Measurements from ENCODE around the gene NPPA. TPM values are rescaled to one million over a fixed set of nuclear protein-coding genes. Genes with fewer than 3 reads are reported as not detected.

The NPPA gene
- total and polyA plus RNA-seq, 2 donors (not counting 1 experiment from before 2014, with no cell fraction given): not detected

DNA sequence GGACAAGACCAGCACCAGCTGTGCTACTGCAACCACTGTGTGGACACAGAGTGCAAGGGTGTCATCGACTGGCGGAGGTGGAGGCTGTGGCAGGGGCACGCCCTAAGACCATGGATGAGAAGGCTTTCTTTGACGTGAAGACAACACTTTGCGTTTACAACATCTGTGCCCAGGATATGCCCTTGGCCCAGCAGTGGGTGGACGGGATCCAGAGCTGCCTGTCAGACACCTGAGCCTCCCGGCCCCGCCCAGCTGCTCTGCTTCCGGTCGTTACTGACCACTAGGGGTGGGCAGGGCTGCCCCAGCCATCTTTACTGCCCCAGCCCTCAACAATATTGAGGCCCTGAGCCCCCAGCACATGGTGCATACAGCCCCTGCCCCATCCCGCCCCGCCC lies 32.6 kb upstream of the NPPA start:
- H3K4me2 ChIP-seq (ENCODE audit: extremely low read depth, insufficient read depth, low read length): no peak overlapping the region
- H3K79me2 ChIP-seq (ENCODE audit: control insufficient read depth, insufficient read depth, low read length): no peaks in the 10 kb centered on the region
- no peaks in the 10 kb centered on the region for H3K4me1 ChIP-seq (ENCODE audit: control insufficient read depth, extremely low read depth, insufficient read depth, low read length)
- H3K27ac ChIP-seq (ENCODE audit: insufficient read depth, low read length): no peak overlapping the region
- no peak for TF ChIP-seq EZH2 (IDR thresholded peaks at IDR 0.05; ENCODE audit: low read length, missing control alignments)
- TF ChIP-seq, protein P1, sequence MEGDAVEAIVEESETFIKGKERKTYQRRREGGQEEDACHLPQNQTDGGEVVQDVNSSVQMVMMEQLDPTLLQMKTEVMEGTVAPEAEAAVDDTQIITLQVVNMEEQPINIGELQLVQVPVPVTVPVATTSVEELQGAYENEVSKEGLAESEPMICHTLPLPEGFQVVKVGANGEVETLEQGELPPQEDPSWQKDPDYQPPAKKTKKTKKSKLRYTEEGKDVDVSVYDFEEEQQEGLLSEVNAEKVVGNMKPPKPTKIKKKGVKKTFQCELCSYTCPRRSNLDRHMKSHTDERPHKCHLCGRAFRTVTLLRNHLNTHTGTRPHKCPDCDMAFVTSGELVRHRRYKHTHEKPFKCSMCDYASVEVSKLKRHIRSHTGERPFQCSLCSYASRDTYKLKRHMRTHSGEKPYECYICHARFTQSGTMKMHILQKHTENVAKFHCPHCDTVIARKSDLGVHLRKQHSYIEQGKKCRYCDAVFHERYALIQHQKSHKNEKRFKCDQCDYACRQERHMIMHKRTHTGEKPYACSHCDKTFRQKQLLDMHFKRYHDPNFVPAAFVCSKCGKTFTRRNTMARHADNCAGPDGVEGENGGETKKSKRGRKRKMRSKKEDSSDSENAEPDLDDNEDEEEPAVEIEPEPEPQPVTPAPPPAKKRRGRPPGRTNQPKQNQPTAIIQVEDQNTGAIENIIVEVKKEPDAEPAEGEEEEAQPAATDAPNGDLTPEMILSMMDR (conservative IDR thresholded peaks at IDR 0.05 in 1 of 2, IDR thresholded peaks at IDR 0.05 in 1 of 2; ENCODE audit: low read depth in 1 of 2, low read length in 2 of 2): no peak
- no peaks in the 10 kb centered on the region for H3K36me3 ChIP-seq (ENCODE audit: control insufficient read depth, insufficient read depth, low read length)
- no peaks in the 10 kb centered on the region for H3K9me3 ChIP-seq (ENCODE audit: control insufficient read depth, insufficient read depth, low read depth, low read length)
- no peak overlapping the region for H3K9ac ChIP-seq (ENCODE audit: insufficient read depth, low read length)
- H3K4me3 ChIP-seq (replicated peaks in 1 of 4; ENCODE audit: control extremely low read depth in 1 of 4, insufficient read depth in 1 of 4, low read depth in 3 of 4, low read length in 4 of 4): no peak overlapping the region
- H4K20me1 ChIP-seq (ENCODE audit: control insufficient read depth, extremely low read depth, insufficient read depth, low read length): no peaks in the 10 kb centered on the region
- H3K27me3 ChIP-seq (ENCODE audit: control insufficient read depth, insufficient read depth, low read length): peaks cover 20% of the 10 kb centered on the region
- no peak overlapping the region for H2AFZ ChIP-seq (ENCODE audit: low read length)
- DNase-seq (ENCODE audit: low read depth in 2 of 2): no peak

DNA sequence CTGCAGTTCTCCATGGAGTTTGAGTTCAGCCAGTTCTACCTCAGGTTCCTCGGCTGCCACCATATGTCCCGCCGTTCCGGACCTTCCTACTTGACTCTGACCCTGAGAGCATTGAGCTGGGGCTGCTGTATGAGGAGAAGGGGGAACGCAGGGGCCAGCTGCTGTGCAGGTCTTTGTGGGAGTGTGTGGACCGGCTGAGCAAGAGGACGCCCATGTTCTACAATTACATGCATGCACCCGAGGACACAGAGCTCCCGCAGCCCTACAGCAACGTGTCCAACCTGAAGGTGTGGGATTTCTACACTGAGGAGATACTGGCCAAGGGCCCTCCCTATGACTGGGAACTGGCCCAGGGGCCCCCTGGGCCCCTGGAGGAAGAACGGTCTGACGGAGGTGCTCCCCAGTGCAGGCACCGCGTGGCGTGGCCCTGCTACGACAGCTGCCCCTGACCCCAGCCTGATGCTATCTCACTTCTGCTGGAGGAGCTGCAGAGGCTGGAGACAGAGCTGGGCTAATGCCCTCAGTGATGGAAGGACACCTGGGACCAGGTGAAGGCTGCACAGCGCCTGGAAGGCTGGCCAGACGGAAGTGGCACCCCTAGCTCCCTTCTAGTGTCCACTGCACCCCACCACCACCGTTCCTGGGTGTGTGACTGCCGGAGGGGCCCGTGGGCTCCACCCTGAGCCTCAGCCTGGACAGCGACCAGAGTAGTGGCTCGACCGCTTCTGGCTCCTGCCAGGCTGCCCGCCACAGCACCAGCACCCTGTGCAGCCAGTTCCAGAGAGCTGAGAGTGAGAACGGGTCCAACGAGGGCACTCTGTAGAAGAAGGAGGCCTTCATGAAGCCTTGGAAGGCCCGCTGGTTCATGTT lies 32.0 kb upstream of the NPPA start:
- DNase-seq (ENCODE audit: low read depth in 2 of 2): no peak
- no peaks in the 10 kb centered on the region for H3K79me2 ChIP-seq (ENCODE audit: control insufficient read depth, insufficient read depth, low read length)
- H3K27me3 ChIP-seq (ENCODE audit: control insufficient read depth, insufficient read depth, low read length): peaks cover 23% of the 10 kb centered on the region
- no peaks in the 10 kb centered on the region for H3K36me3 ChIP-seq (ENCODE audit: control insufficient read depth, insufficient read depth, low read length)
- no peak overlapping the region for H3K4me2 ChIP-seq (ENCODE audit: extremely low read depth, insufficient read depth, low read length)
- no peak overlapping the region for H3K4me3 ChIP-seq (replicated peaks in 1 of 4; ENCODE audit: control extremely low read depth in 1 of 4, insufficient read depth in 1 of 4, low read depth in 3 of 4, low read length in 4 of 4)
- no peak overlapping the region for H2AFZ ChIP-seq (ENCODE audit: low read length)
- H4K20me1 ChIP-seq (ENCODE audit: control insufficient read depth, extremely low read depth, insufficient read depth, low read length): no peaks in the 10 kb centered on the region
- H3K9ac ChIP-seq (ENCODE audit: insufficient read depth, low read length): no peak overlapping the region
- TF ChIP-seq, protein P1 (conservative IDR thresholded peaks at IDR 0.05 in 1 of 2, IDR thresholded peaks at IDR 0.05 in 1 of 2; ENCODE audit: low read depth in 1 of 2, low read length in 2 of 2): no peak
- no peak for TF ChIP-seq EZH2 (IDR thresholded peaks at IDR 0.05; ENCODE audit: low read length, missing control alignments)
- H3K4me1 ChIP-seq (ENCODE audit: control insufficient read depth, extremely low read depth, insufficient read depth, low read length): no peaks in the 10 kb centered on the region
- no peak overlapping the region for H3K27ac ChIP-seq (ENCODE audit: insufficient read depth, low read length)
- H3K9me3 ChIP-seq (ENCODE audit: control insufficient read depth, insufficient read depth, low read depth, low read length): no peaks in the 10 kb centered on the region

DNA sequence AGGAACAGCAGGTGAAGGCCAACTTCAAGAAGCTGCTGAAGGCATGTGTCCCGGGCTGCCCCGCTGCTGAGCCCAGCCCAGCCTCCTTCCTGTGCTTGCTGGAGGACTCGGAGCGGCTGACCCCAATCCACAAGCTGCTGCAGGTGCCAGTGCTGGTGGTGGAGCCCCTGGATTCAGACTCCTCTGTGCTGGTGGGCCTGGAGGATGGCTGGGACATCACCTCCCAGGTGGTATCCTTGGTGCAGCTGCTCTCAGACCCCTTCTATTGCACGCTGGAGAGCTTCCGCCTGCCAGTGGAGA lies 31.3 kb upstream of the NPPA start:
- Histone ChIP-seq H3K4me1 (ENCODE audit: control insufficient read depth, extremely low read depth, insufficient read depth, low read length) (no peaks in the 10 kb centered on the region), H3K9ac (ENCODE audit: insufficient read depth, low read length) (no peak overlapping the region), H4K20me1 (ENCODE audit: control insufficient read depth, extremely low read depth, insufficient read depth, low read length) (no peaks in the 10 kb centered on the region), H3K4me3 (replicated peaks in 1 of 4; ENCODE audit: control extremely low read depth in 1 of 4, insufficient read depth in 1 of 4, low read depth in 3 of 4, low read length in 4 of 4) (no peak overlapping the region), H3K27me3 (ENCODE audit: control insufficient read depth, insufficient read depth, low read length) (peaks cover 29% of the 10 kb centered on the region), H3K9me3 (ENCODE audit: control insufficient read depth, insufficient read depth, low read depth, low read length) (no peaks in the 10 kb centered on the region), H3K27ac (ENCODE audit: insufficient read depth, low read length) (no peak overlapping the region), H2AFZ (ENCODE audit: low read length) (no peak overlapping the region), H3K4me2 (ENCODE audit: extremely low read depth, insufficient read depth, low read length) (no peak overlapping the region), H3K79me2 (ENCODE audit: control insufficient read depth, insufficient read depth, low read length) (no peaks in the 10 kb centered on the region), H3K36me3 (ENCODE audit: control insufficient read depth, insufficient read depth, low read length) (no peaks in the 10 kb centered on the region)
- DNase-seq (ENCODE audit: low read depth in 2 of 2): no peak
- no peak for TF ChIP-seq EZH2 (IDR thresholded peaks at IDR 0.05; ENCODE audit: low read length, missing control alignments)
- TF ChIP-seq, protein P1 (conservative IDR thresholded peaks at IDR 0.05 in 1 of 2, IDR thresholded peaks at IDR 0.05 in 1 of 2; ENCODE audit: low read depth in 1 of 2, low read length in 2 of 2): no peak

All from fibroblast of lung (primary cell).